Measurements from ENCODE around the gene TCEAL4.
"Not testable (repeated sequence)": the region's sequence is repeated elsewhere in the genome, so short reads cannot be mapped to it uniquely, and the experiment has no call there.

DNA sequence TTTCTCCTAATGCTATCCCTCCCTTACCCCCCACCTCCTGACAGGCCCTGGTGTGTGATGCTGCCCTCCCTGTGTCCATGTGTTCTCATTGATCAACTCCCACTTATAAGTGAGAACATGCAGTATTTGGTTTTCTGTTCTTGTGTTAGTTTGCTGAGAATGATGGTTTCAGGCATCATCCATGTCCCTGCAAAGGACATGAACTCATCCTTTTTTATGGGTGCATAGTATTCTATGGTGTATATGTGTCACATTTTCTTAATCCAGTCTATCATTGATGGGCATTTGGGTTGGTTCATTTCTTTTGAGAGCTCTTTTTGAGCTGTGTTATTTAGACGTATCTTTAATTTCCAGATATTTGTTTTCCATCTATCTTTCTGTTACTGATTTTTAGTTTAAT, 7.0 kb downstream of the TCEAL4 start:
- TF ChIP-seq, protein P1, sequence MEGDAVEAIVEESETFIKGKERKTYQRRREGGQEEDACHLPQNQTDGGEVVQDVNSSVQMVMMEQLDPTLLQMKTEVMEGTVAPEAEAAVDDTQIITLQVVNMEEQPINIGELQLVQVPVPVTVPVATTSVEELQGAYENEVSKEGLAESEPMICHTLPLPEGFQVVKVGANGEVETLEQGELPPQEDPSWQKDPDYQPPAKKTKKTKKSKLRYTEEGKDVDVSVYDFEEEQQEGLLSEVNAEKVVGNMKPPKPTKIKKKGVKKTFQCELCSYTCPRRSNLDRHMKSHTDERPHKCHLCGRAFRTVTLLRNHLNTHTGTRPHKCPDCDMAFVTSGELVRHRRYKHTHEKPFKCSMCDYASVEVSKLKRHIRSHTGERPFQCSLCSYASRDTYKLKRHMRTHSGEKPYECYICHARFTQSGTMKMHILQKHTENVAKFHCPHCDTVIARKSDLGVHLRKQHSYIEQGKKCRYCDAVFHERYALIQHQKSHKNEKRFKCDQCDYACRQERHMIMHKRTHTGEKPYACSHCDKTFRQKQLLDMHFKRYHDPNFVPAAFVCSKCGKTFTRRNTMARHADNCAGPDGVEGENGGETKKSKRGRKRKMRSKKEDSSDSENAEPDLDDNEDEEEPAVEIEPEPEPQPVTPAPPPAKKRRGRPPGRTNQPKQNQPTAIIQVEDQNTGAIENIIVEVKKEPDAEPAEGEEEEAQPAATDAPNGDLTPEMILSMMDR (IDR thresholded peaks at IDR 0.05): not testable (repeated sequence)
- TF ChIP-seq POLR2AphosphoS5 (IDR thresholded peaks at IDR 0.05): not testable (repeated sequence)

Measured in sigmoid colon (tissue), 4 donors.